MM.1S (cell line): ENCODE data around the gene TMC1.

Experiments used
- EZH2 ChIP-seq: fragments of 300-600 bp; sonication (generic); optimal IDR thresholded peaks from 2 replicates; pipeline ENCODE3; 2017; ENCODE audit warnings: low read depth, mild to moderate bottlenecking, antibody characterized with exemption, low read length, mixed read lengths
- EZH2phosphoT487 ChIP-seq: fragments of 300-600 bp; sonication (generic); IDR thresholded peaks from 2 replicates; pipeline ENCODE4 v1.6.1; 2018; ENCODE audit warnings: antibody characterized with exemption, low read length
- TF ChIP-seq, protein P1 (sequence below): fragments of 300-600 bp; sonication (generic); IDR thresholded peaks from 2 replicates; pipeline ENCODE4 v1.5.1; 2016; ENCODE audit warnings: antibody characterized with exemption, low read length, mixed read lengths

DNA sequence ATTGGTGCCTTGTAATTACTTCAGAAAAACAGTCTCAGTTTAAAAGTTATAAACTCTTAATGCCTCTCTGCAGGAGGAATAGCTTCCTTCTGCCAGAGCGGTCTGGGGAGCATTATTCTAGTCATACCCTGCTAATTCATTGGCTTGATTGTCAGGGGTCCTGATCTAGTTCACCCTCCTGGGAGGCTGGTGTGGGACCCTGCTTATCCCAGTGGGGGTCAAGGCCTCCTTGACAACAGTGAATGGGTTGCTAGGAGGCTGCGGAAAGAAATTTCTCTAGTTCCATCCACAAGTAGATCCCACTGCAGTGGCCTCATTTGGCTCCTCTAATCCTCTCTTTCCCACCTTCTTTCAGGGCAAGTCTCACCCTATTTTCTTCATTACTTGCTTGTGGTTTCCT, 105.7 kb downstream of the TMC1 start:
- TF ChIP-seq, protein P1, sequence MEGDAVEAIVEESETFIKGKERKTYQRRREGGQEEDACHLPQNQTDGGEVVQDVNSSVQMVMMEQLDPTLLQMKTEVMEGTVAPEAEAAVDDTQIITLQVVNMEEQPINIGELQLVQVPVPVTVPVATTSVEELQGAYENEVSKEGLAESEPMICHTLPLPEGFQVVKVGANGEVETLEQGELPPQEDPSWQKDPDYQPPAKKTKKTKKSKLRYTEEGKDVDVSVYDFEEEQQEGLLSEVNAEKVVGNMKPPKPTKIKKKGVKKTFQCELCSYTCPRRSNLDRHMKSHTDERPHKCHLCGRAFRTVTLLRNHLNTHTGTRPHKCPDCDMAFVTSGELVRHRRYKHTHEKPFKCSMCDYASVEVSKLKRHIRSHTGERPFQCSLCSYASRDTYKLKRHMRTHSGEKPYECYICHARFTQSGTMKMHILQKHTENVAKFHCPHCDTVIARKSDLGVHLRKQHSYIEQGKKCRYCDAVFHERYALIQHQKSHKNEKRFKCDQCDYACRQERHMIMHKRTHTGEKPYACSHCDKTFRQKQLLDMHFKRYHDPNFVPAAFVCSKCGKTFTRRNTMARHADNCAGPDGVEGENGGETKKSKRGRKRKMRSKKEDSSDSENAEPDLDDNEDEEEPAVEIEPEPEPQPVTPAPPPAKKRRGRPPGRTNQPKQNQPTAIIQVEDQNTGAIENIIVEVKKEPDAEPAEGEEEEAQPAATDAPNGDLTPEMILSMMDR = no peak
- TF ChIP-seq EZH2phosphoT487 (no peak), EZH2 (no peak)
